Mammary epithelial cell (primary cell): ENCODE measurements around the gene DGKQ.

Experiments used
- EZH2 ChIP-seq: IDR thresholded peaks from 2 replicates; pipeline ENCODE4 v1.6.1; 2012; ENCODE audit warnings: low read length, inconsistent platforms, borderline replicate concordance
- TF ChIP-seq, protein P1 (sequence below), 2 donors: IDR thresholded peaks in 1 of 2; conservative IDR thresholded peaks in 1 of 2; 2 replicates each; pipeline ENCODE4 v1.5.1; 2011 to 2012; ENCODE audit warnings: inconsistent platforms in 2 of 2, low read length in 2 of 2, mild to moderate bottlenecking in 2 of 2, control low read depth in 1 of 2, low read depth in 1 of 2; ENCODE audit not compliant: insufficient read depth in 1 of 2; ENCODE audit errors: extremely low read depth in 1 of 2

DNA sequence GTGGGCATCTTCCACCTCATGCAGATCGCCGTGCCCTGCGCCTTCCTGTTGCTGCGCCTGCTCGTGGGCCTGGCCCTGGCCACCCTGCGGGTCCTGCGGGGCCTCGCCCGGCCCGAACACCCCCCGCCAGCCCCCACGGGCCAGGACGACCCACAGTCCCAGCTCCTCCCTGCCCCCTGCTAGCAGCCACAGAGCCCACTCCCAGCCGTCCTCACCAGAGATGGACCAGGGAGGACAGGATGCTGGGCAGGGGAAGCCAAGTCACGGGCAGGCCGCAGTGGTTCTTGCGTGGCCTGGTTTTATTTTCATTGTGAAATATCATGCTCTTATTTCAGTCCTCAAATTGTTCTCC is 15.1 kb downstream of the DGKQ start:
- TF ChIP-seq, protein P1, sequence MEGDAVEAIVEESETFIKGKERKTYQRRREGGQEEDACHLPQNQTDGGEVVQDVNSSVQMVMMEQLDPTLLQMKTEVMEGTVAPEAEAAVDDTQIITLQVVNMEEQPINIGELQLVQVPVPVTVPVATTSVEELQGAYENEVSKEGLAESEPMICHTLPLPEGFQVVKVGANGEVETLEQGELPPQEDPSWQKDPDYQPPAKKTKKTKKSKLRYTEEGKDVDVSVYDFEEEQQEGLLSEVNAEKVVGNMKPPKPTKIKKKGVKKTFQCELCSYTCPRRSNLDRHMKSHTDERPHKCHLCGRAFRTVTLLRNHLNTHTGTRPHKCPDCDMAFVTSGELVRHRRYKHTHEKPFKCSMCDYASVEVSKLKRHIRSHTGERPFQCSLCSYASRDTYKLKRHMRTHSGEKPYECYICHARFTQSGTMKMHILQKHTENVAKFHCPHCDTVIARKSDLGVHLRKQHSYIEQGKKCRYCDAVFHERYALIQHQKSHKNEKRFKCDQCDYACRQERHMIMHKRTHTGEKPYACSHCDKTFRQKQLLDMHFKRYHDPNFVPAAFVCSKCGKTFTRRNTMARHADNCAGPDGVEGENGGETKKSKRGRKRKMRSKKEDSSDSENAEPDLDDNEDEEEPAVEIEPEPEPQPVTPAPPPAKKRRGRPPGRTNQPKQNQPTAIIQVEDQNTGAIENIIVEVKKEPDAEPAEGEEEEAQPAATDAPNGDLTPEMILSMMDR (conservative IDR thresholded peaks at IDR 0.05 in 1 of 2, IDR thresholded peaks at IDR 0.05 in 1 of 2; ENCODE audit: extremely low read depth in 1 of 2, insufficient read depth in 1 of 2, low read depth in 1 of 2, low read length in 2 of 2): no peak
- no peak for TF ChIP-seq EZH2
